ENCODE data around the gene PAK3. TPM values are rescaled to one million over a fixed set of nuclear protein-coding genes. Genes with fewer than 3 reads are reported as not detected.

PAK3 gene
- total and polyA plus RNA-seq, 9 of the 15 experiments (the other 6 are each of a cell fraction or from before 2014, with no cell fraction given): not detected

GRCh38 chrX:111102636-111103035 is 6.6 kb downstream of the PAK3 start:
- H3K4me1 ChIP-seq (replicated peaks in 1 of 2; ENCODE audit: control insufficient read depth in 2 of 2, insufficient read depth in 2 of 2, low read length in 2 of 2): no peaks in the 10 kb centered on the region
- H3K79me2 ChIP-seq (ENCODE audit: control insufficient read depth, insufficient read depth, low read length): no peaks in the 10 kb centered on the region
- intact Hi-C loops (cut with micrococcal nuclease): loop anchor here (10.0 kb wide), 1 partner anchor 342 kb away; no protein-coding TSS in a partner anchor
- no peaks in the 10 kb centered on the region for H3K9me1 ChIP-seq (ENCODE audit: control insufficient read depth, insufficient read depth, low read length)
- FAIRE-seq (no peak), DNase-seq (ENCODE audit: extremely low read depth in 1 of 4, low spot score in 3 of 4) (no peak), ATAC-seq (no peak)
- no peak overlapping the region for H3K4me2 ChIP-seq (ENCODE audit: insufficient read depth, low read length)
- no peak overlapping the region for H3K4me3 ChIP-seq
- WGBS (ENCODE audit: insufficient coverage, low coverage, missing lambda C conversion rate): 0% methylated on average over 1 of the region's 1 CpG
- no TSS peak for BruUV-seq (replicated peaks)
- in situ Hi-C loops (cut with MboI): no loop called here
- no peaks in the 10 kb centered on the region; a peak in 1 of 5 replicates for H3K27me3 ChIP-seq (ENCODE audit: control insufficient read depth in 2 of 2, insufficient read depth in 2 of 2, low read length in 2 of 2)
- ChIA-PET POLR2A (no interaction called here), CTCF (ENCODE audit: low intra/inter-chr PET ratio) (no interaction called here)
- no peak overlapping the region for H3K9ac ChIP-seq (ENCODE audit: insufficient read depth in 1 of 2, low read depth in 2 of 2, low read length in 2 of 2)
- no peak overlapping the region for H3K27ac ChIP-seq (ENCODE audit: extremely low read depth, low read depth, low read length)
- H3K9me3 ChIP-seq (replicated peaks; ENCODE audit: control insufficient read depth, insufficient read depth, low read depth, low read length): no peaks in the 10 kb centered on the region
- H2AFZ ChIP-seq (ENCODE audit: low read depth, low read length): no peak overlapping the region
- no peaks in the 10 kb centered on the region for H3K36me3 ChIP-seq (ENCODE audit: control insufficient read depth, insufficient read depth, low read length)
- no peaks in the 10 kb centered on the region for H4K20me1 ChIP-seq (replicated peaks; ENCODE audit: control insufficient read depth, insufficient read depth, low read length)
- TF ChIP-seq RBM17 (IDR thresholded peaks at IDR 0.05; ENCODE audit: borderline replicate concordance, low read depth, low read length) (no peak), HNRNPUL1 (IDR thresholded peaks at IDR 0.05; ENCODE audit: low read length) (no peak), ZBTB12 (CRISPR knock-in tag; IDR thresholded peaks at IDR 0.05) (no peak), MAZ (CRISPR knock-in tag; conservative IDR thresholded peaks at IDR 0.05 in 1 of 2, IDR thresholded peaks at IDR 0.05 in 1 of 2) (no peak), MBD2 (IDR thresholded peaks at IDR 0.05; ENCODE audit: borderline replicate concordance, low read depth) (no peak), NELFE (IDR thresholded peaks at IDR 0.05; ENCODE audit: insufficient read depth, insufficient read length) (no peak), SFPQ (IDR thresholded peaks at IDR 0.05; ENCODE audit: low read depth, low read length) (no peak), POLR2AphosphoS2 (IDR thresholded peaks at IDR 0.05; ENCODE audit: low read length) (no peak), HES1 (IDR thresholded peaks at IDR 0.05; ENCODE audit: low read depth) (no peak)
- TF ChIP-seq, protein P1, sequence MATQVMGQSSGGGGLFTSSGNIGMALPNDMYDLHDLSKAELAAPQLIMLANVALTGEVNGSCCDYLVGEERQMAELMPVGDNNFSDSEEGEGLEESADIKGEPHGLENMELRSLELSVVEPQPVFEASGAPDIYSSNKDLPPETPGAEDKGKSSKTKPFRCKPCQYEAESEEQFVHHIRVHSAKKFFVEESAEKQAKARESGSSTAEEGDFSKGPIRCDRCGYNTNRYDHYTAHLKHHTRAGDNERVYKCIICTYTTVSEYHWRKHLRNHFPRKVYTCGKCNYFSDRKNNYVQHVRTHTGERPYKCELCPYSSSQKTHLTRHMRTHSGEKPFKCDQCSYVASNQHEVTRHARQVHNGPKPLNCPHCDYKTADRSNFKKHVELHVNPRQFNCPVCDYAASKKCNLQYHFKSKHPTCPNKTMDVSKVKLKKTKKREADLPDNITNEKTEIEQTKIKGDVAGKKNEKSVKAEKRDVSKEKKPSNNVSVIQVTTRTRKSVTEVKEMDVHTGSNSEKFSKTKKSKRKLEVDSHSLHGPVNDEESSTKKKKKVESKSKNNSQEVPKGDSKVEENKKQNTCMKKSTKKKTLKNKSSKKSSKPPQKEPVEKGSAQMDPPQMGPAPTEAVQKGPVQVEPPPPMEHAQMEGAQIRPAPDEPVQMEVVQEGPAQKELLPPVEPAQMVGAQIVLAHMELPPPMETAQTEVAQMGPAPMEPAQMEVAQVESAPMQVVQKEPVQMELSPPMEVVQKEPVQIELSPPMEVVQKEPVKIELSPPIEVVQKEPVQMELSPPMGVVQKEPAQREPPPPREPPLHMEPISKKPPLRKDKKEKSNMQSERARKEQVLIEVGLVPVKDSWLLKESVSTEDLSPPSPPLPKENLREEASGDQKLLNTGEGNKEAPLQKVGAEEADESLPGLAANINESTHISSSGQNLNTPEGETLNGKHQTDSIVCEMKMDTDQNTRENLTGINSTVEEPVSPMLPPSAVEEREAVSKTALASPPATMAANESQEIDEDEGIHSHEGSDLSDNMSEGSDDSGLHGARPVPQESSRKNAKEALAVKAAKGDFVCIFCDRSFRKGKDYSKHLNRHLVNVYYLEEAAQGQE (IDR thresholded peaks at IDR 0.05; ENCODE audit: borderline replicate concordance): no peak
- TF ChIP-seq, protein P1 (CRISPR knock-in tag; IDR thresholded peaks at IDR 0.05; ENCODE audit: low read depth): no peak
